Neuronal stem cell (in vitro differentiated cells): ENCODE data around the gene DHRS13.

ENCODE experiments used
- DNase-seq: peaks from one replicate; pipeline ENCODE4 v3.0.0-alpha.2; 2013; ENCODE audit warnings: low spot score
- H2AFZ ChIP-seq: one replicate; pipeline ENCODE4 v1.6.1; 2013; ENCODE audit warnings: mild to moderate bottlenecking, low read length, inconsistent platforms
- H2AK5ac ChIP-seq: 2 replicates; pipeline ENCODE4 v1.6.1; 2013; ENCODE audit warnings: low read depth, mild to moderate bottlenecking, inconsistent platforms, low read length, moderate library complexity, mixed read lengths
- H2BK120ac ChIP-seq: 2 replicates; pipeline ENCODE4 v1.6.1; 2013; ENCODE audit warnings: low read depth, mild to moderate bottlenecking, inconsistent platforms, low read length, moderate library complexity, mixed read lengths
- H2BK12ac ChIP-seq: one replicate; pipeline ENCODE4 v1.6.1; 2013; ENCODE audit warnings: low read length, inconsistent platforms
- H2BK15ac ChIP-seq: 2 replicates; pipeline ENCODE4 v1.6.1; 2013; ENCODE audit warnings: mild to moderate bottlenecking, low read length, inconsistent platforms, mixed read lengths
- H2BK5ac ChIP-seq: one replicate; pipeline ENCODE4 v1.6.1; 2013; ENCODE audit warnings: inconsistent platforms, mild to moderate bottlenecking, low read length, moderate library complexity
- H3K14ac ChIP-seq: one replicate; pipeline ENCODE4 v1.6.1; 2013; ENCODE audit warnings: low read length, inconsistent platforms
- H3K18ac ChIP-seq: 2 replicates; pipeline ENCODE4 v1.6.1; 2013; ENCODE audit warnings: low read length, inconsistent platforms
- H3K23ac ChIP-seq: 2 replicates; pipeline ENCODE4 v1.6.1; 2013; ENCODE audit warnings: low read depth, mild to moderate bottlenecking, mixed read lengths, low read length, inconsistent platforms; ENCODE audit not compliant: poor library complexity
- H3K27ac ChIP-seq: replicated peaks from 3 replicates; pipeline ENCODE4 v1.5.1; 2013; ENCODE audit warnings: low read length, inconsistent platforms
- H3K27me3 ChIP-seq, 3 experiments: 2 replicates each; pipeline ENCODE4 v1.6.1; 2013; ENCODE audit warnings: low read length in 3 of 3, mild to moderate bottlenecking in 2 of 3, inconsistent platforms in 1 of 3, low read depth in 1 of 3, mixed read lengths in 1 of 3, moderate library complexity in 1 of 3; ENCODE audit not compliant: control insufficient read depth in 3 of 3, insufficient read depth in 3 of 3
- H3K36me3 ChIP-seq, 2 donors: replicated peaks in 1 of 2; 2 replicates each; pipeline ENCODE4 v1.6.1; 2013; ENCODE audit warnings: low read length in 2 of 2; ENCODE audit not compliant: control insufficient read depth in 2 of 2, insufficient read depth in 2 of 2
- H3K4ac ChIP-seq: 2 replicates; pipeline ENCODE4 v1.6.1; 2013; ENCODE audit warnings: inconsistent platforms, mild to moderate bottlenecking, low read length, moderate library complexity
- H3K4me1 ChIP-seq, 2 donors: 1 replicate in 1 of 2; 2 replicates in 1 of 2; pipeline ENCODE4 v1.6.1; 2013; ENCODE audit warnings: low read length in 2 of 2, low read depth in 1 of 2; ENCODE audit not compliant: control insufficient read depth in 2 of 2, insufficient read depth in 1 of 2
- H3K4me2 ChIP-seq: one replicate; pipeline ENCODE4 v1.6.1; 2013; ENCODE audit warnings: mild to moderate bottlenecking, low read length, inconsistent platforms; ENCODE audit not compliant: insufficient read depth, poor library complexity, severe bottlenecking
- H3K4me3 ChIP-seq, 2 donors: 2 replicates each; pipeline ENCODE4 v1.5.1; 2013; ENCODE audit warnings: low read length in 2 of 2, mild to moderate bottlenecking in 2 of 2, inconsistent platforms in 1 of 2, moderate library complexity in 1 of 2
- H3K79me1 ChIP-seq: one replicate; pipeline ENCODE4 v1.6.1; 2013; ENCODE audit warnings: low read depth, mild to moderate bottlenecking, inconsistent platforms, low read length, moderate library complexity
- H3K9ac ChIP-seq: one replicate; pipeline ENCODE4 v1.6.1; 2013; ENCODE audit warnings: mild to moderate bottlenecking, low read depth, low read length, inconsistent platforms; ENCODE audit not compliant: poor library complexity
- H3K9me3 ChIP-seq, 2 donors: replicated peaks in 1 of 2; 2 replicates each; pipeline versions ENCODE3 to v1.6.1; 2013; ENCODE audit warnings: low read length in 2 of 2, mild to moderate bottlenecking in 2 of 2, inconsistent platforms in 1 of 2, low read depth in 1 of 2, mixed read lengths in 1 of 2, moderate library complexity in 1 of 2; ENCODE audit not compliant: control insufficient read depth in 2 of 2, insufficient read depth in 1 of 2
- H4K8ac ChIP-seq: one replicate; pipeline ENCODE4 v1.6.1; 2013; ENCODE audit warnings: low read depth, mild to moderate bottlenecking, inconsistent platforms, low read length, moderate library complexity
- H4K91ac ChIP-seq: one replicate; pipeline ENCODE4 v1.6.1; 2013; ENCODE audit warnings: low read length, low read depth, mild to moderate bottlenecking, inconsistent platforms; ENCODE audit not compliant: poor library complexity
- WGBS, 2 donors: extraction: QIAGEN DNeasy Blood & Tissue Kit; methylation state at CpG; one replicate each; pipeline ENCODE4 v1.1.7; 2013; ENCODE audit warnings: missing lambda C conversion rate in 2 of 2, mixed read lengths in 1 of 2; ENCODE audit not compliant: insufficient read length in 2 of 2, insufficient replicate concordance in 1 of 2; ENCODE audit errors: extremely low coverage in 2 of 2; 5-methylcytosine and 5-hydroxymethylcytosine counted together

DHRS13 gene

GRCh38 chr17:28867276-28867675, 35.6 kb downstream of the DHRS13 start:
- Histone ChIP-seq H3K18ac (no peak overlapping the region), H3K36me3 (no peaks in the 10 kb centered on the region), H2AK5ac (no peak overlapping the region), H2AFZ (no peak overlapping the region), H2BK5ac (no peak overlapping the region), H3K27ac (no peak overlapping the region), H3K14ac (no peak overlapping the region), H2BK15ac (no peak overlapping the region), H3K79me1 (no peaks in the 10 kb centered on the region), H4K91ac (no peak overlapping the region), H3K9me3 (no peaks in the 10 kb centered on the region), H3K4me2 (no peak overlapping the region), H3K4me3 (no peak overlapping the region), H4K8ac (no peak overlapping the region), H3K4ac (no peak overlapping the region), H2BK12ac (no peak overlapping the region), H3K27me3 (no peaks in the 10 kb centered on the region), H3K9ac (no peak overlapping the region), H3K23ac (no peak overlapping the region), H2BK120ac (no peak overlapping the region), H3K4me1 (no peaks in the 10 kb centered on the region)
- no peak for DNase-seq
- WGBS, 2 donors: no CpG with 5 or more reads among the region's 7 CpGs

- no peak overlapping the region for H3K9ac ChIP-seq
- H2BK120ac ChIP-seq: no peak overlapping the region
- H3K27me3 ChIP-seq: no peaks in the 10 kb centered on the region
- no peak overlapping the region for H3K4ac ChIP-seq
- no peak overlapping the region for H4K8ac ChIP-seq
- no peak overlapping the region for H3K4me2 ChIP-seq
- no peak overlapping the region for H3K23ac ChIP-seq
- H3K18ac ChIP-seq: no peak overlapping the region
- H3K36me3 ChIP-seq: peaks cover 0 to 7% of the 10 kb centered on the region in 2 donors
- H2BK15ac ChIP-seq: no peak overlapping the region
- no peak overlapping the region for H2BK12ac ChIP-seq
- H3K4me3 ChIP-seq: no peak overlapping the region
- H2BK5ac ChIP-seq: no peak overlapping the region
- H3K9me3 ChIP-seq: no peaks in the 10 kb centered on the region
- H3K27ac ChIP-seq: no peak overlapping the region
- no peak for DNase-seq
- H3K79me1 ChIP-seq: no peaks in the 10 kb centered on the region
- H2AK5ac ChIP-seq: no peak overlapping the region
- peak overlapping the region; percentile 24 for H2AFZ ChIP-seq
- WGBS, 2 donors: no CpG with 5 or more reads among the region's 13 CpGs
- H3K4me1 ChIP-seq: no peaks in the 10 kb centered on the region
- H3K14ac ChIP-seq: no peak overlapping the region
- no peak overlapping the region for H4K91ac ChIP-seq
These were observed 36.7 kb downstream of the DHRS13 start for GRCh38 chr17:28865946-28866752.

GRCh38 chr17:28864991-28865849, 37.7 kb downstream of the DHRS13 start:
- H2BK5ac ChIP-seq: peak overlapping the region; percentile 30
- H3K79me1 ChIP-seq: no peaks in the 10 kb centered on the region
- H3K27ac ChIP-seq: no peak overlapping the region
- H3K9ac ChIP-seq: no peak overlapping the region
- no peak overlapping the region for H3K4me2 ChIP-seq
- H3K14ac ChIP-seq: no peak overlapping the region
- no peaks in the 10 kb centered on the region for H3K4me1 ChIP-seq
- no peak overlapping the region for H4K91ac ChIP-seq
- no CpG with 5 or more reads among the region's 11 CpGs for WGBS, 2 donors
- no peaks in the 10 kb centered on the region for H3K27me3 ChIP-seq
- H2BK120ac ChIP-seq: no peak overlapping the region
- H3K4ac ChIP-seq: no peak overlapping the region
- H3K36me3 ChIP-seq: peaks cover 5 to 14% of the 10 kb centered on the region in 2 donors
- H2AFZ ChIP-seq: peak overlapping the region; percentile 24
- H4K8ac ChIP-seq: no peak overlapping the region
- no peak overlapping the region for H2AK5ac ChIP-seq
- no peak overlapping the region for H2BK12ac ChIP-seq
- H3K4me3 ChIP-seq: no peak overlapping the region
- H2BK15ac ChIP-seq: no peak overlapping the region
- DNase-seq: no peak
- no peak overlapping the region for H3K18ac ChIP-seq
- H3K9me3 ChIP-seq: no peaks in the 10 kb centered on the region
- H3K23ac ChIP-seq: peak overlapping the region; percentile 51

GRCh38 chr17:28863953-28864352, 38.9 kb downstream of the DHRS13 start:
- H3K14ac ChIP-seq: no peak overlapping the region
- H3K79me1 ChIP-seq: no peaks in the 10 kb centered on the region
- no peak for DNase-seq
- no peak overlapping the region for H2BK12ac ChIP-seq
- H3K4me3 ChIP-seq: no peak overlapping the region
- H3K23ac ChIP-seq: no peak overlapping the region
- no peaks in the 10 kb centered on the region for H3K27me3 ChIP-seq
- no peaks in the 10 kb centered on the region for H3K9me3 ChIP-seq
- no peak overlapping the region for H3K4me2 ChIP-seq
- no peak overlapping the region for H4K91ac ChIP-seq
- no peak overlapping the region for H2AK5ac ChIP-seq
- no peak overlapping the region for H2BK120ac ChIP-seq
- no CpG with 5 or more reads among the region's 1 CpG for WGBS, 2 donors
- H3K4me1 ChIP-seq: no peaks in the 10 kb centered on the region
- no peak overlapping the region for H2BK15ac ChIP-seq
- H3K4ac ChIP-seq: no peak overlapping the region
- no peak overlapping the region for H2BK5ac ChIP-seq
- H4K8ac ChIP-seq: no peak overlapping the region
- peaks cover 9 to 21% of the 10 kb centered on the region in 2 donors for H3K36me3 ChIP-seq
- H3K27ac ChIP-seq: no peak overlapping the region
- H3K9ac ChIP-seq: no peak overlapping the region
- H2AFZ ChIP-seq: no peak overlapping the region
- H3K18ac ChIP-seq: no peak overlapping the region
